NCI-H1436 (cell line): Measurements from ENCODE around the gene TMEM269.

ENCODE experiments used
- DNase-seq: peaks from one replicate; lab custom pipeline; 2025; lab: John Stamatoyannopoulos, UW

TMEM269 gene

GRCh38 chr1:42824481-42825035 lies 39.8 kb downstream of the TMEM269 start:
- no peak for DNase-seq

DNA sequence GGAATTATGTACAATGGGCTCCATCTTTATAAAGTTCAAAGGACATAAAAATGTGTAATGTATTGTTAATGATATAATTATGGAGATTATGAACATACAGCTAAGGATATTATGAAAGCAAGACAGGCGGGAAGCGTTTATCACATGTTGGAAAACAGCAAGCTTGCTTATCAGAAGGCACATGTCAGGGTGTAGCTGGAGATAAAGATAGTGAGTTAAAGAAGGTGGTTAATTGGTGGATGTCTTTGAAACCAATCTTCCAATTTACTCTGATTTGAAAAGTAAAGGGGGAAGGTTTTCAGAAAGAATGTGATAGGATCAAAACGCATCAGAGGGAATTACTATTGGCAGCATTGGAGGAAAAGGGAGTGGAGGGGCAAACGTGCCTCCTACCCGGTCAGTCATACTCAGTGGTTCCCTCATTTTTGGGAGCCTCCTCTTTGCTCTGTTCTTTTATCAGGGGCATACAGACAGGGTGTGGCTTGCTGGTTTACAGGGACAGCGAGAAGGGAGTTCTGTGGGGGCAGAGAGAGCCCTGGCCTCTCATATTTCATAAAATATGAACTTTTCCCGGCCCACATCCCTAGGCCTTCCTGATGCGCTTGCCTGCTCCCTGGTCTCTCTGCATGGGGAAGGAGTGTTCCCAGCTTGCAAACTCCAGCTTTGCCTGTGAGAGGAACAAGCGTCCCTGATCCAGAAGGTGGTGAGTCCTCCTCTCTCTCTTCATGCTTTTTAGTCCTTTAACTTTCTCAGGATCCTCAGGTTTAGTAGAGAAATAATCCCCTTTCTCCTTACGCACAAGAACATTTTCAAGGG lies 40.5 kb downstream of the TMEM269 start:
- DNase-seq: no peak

DNA sequence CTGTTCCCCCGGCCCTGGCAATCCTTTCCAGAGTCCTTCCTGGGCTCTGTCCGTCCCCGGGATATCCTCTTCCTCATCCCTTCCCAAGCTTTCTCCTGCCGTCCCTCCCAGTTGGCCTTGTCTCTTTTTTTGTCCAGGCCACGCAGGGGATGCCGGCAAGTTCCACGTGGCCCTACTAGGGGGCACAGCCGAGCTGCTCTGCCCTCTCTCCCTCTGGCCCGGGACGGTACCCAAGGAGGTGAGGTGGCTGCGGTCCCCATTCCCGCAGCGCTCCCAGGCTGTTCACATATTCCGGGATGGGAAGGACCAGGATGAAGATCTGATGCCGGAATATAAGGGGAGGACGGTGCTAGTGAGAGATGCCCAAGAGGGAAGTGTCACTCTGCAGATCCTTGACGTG lies 45.8 kb downstream of the TMEM269 start:
- DNase-seq: no peak

DNA sequence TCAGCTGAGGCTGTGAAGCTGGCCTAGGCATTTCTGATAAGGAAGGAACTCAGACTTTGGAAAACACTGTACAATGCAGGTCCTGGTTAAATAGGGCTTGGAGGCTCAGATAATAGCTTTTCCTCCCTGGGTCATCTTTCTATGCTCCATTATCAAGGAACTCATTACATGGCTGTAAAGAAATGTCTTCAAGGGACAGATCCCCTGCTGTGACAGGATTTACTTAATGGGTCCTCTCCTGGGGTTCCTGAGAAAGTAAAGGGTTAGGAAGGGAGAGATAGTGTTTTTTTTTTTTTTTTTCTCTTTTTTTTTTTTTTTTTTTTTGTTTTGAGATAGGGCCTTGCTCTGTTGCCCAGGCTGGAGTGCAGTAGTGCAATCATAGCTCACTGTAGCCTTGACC lies 46.5 kb downstream of the TMEM269 start:
- no peak for DNase-seq

GRCh38 chr1:42832641-42833240 lies 48.0 kb downstream of the TMEM269 start:
- no peak for DNase-seq

DNA sequence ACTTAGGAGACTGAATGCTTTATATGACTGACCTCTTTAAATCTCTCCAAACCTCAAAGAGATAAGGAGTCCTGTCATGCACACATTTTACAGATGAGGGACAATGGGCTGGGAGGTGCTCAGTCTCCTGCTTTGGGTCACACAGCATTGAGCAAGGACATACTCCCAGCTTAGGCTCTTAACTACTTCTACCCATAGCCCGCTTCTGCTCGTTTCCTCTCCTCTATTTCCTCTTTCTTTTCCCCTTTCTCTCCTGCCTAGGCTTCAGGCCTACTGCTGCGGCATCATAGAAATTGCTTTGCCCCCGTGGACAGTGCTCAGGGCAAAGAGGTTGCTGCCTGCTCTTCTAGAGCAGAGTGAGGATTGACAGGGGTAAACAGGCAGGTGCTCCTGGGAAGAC lies 49.2 kb downstream of the TMEM269 start:
- DNase-seq: no peak

DNA sequence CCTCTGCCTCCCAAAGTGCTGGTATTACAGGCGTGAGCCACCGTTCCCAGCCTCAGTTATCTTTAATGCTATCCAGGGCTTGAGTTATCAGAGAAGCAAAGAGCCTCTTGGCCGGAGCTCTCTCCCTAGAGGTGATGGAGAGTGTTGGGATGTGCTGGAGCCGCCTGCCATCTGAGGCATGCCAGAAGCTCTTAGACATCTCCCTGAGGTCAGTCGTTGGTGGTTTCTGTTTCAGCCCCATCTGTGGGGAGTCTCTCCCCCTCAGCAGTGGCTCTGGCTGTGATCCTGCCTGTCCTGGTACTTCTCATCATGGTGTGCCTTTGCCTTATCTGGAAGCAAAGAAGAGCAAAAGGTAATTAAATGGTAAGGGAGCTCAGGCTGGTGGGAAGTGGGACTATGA lies 50.0 kb downstream of the TMEM269 start:
- no peak for DNase-seq

- DNase-seq: no peak
Measured at GRCh38 chr1:42835422-42835821, 50.6 kb downstream of the TMEM269 start.

- DNase-seq: no peak
Measured at GRCh38 chr1:42837709-42838108, 52.9 kb downstream of the TMEM269 start.

DNA sequence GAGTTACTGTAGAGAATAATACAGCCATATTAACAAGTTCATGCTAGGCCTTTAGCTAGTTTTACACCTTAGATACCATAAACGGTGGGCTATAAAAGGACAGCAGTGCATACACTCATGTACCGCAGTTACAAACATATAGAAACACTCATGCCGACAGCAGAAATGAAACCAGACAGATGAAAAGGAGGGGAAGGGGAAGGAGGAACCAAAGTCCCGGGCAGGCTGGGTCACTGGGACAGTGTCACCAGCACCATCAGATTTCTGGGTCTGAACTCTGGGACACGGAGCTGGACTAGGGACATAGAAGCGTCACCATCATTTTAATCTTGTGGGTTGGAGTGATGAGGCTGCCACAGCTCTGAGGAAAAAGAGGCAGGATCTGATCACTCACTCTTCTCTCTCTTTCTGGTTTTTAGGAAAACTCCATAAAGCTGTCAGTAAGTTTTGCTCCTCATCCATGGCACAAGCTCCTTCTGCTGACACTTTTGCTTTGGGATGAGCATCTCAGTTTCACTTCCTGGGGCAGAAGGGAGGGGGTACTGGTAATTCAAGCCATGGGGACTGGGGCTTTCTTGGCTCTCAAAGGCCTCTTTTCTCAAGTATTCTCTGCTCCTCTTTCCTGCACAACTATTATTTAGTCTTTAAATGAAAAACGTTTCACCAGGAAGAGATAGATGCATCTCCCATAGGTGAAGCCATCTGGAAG lies 53.8 kb downstream of the TMEM269 start:
- no peak for DNase-seq

GRCh38 chr1:42841010-42841409 lies 56.2 kb downstream of the TMEM269 start:
- no peak for DNase-seq

GRCh38 chr1:42841440-42842147 lies 56.8 kb downstream of the TMEM269 start:
- no peak for DNase-seq

DNA sequence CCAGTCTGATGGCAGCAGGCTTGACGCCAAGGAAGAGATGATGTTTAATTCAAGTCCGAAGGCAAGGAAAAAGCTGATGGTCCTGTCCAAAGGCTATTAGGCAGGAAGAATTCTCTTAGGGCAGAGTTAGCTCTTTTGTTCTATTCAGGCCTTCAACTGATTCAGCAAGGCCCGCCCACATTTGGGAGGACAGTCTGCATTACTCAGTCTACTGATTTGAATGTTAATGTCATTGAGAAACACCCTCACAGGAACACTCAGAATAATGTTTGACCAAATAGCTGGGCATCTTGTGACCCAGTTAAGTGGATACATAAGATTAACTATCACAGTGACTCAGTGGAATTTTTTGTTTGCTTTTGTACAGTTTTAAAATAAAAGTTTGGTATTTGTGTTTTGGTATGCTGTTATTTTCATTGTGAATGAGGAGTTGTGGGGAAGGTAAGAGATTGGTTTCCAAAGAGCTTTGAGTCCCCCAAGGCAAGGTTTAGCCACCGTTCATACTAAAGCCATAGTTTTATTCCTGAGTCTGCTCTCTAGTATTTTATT lies 59.9 kb downstream of the TMEM269 start:
- no peak for DNase-seq

GRCh38 chr1:42845193-42845592 lies 60.4 kb downstream of the TMEM269 start:
- no peak for DNase-seq

- DNase-seq: no peak
Measured at GRCh38 chr1:42845866-42846256, 61.1 kb downstream of the TMEM269 start.

DNA sequence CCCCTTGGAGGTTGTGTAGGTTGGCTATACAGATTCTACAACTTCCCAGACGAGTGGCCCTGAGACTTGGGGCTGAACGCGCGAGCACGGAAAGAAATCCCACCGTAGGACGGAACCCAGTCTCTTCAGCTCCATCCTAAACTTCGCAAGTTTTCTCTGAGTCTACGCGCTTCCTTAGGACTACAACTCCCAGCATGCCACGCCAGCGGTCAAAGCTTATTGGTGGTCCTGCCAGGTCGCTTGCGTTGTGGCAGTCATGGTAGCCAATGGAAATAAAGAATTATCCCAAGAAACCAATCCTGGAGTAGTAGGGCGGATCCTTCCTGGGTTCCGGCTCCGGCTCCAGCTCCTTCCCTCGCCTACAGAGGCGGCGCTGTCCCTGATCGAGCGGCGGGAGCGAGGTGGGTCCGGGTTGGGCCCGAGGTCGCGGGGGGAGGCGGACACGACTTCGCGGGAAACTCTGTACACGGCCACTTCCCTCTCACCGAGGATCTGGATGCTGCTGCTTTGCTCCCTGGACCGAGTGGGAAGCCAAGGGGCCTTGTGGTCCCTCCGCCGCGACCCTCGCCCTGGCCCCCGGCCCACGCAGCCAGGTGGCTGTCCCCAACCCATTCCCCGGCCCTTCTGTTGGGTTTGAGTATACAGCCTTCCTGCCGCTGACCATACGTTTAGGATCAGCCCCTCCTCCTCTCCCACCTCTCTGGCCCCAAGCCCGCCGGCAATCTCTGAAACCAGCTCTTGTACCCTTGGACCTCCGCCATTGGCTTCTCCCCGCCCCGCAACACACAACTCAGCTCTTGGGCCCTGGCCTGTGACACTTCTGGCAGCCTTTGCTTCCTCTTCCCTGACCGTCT lies 61.7 kb downstream of the TMEM269 start, which contains the start of gene ZNF691:
ZNF691 (plus strand) TSS at position 357 of the 854 bp plus-strand sequence. CDS start 3,046 bp downstream, outside the sequence.
- DNase-seq: peak; percentile 92

DNA sequence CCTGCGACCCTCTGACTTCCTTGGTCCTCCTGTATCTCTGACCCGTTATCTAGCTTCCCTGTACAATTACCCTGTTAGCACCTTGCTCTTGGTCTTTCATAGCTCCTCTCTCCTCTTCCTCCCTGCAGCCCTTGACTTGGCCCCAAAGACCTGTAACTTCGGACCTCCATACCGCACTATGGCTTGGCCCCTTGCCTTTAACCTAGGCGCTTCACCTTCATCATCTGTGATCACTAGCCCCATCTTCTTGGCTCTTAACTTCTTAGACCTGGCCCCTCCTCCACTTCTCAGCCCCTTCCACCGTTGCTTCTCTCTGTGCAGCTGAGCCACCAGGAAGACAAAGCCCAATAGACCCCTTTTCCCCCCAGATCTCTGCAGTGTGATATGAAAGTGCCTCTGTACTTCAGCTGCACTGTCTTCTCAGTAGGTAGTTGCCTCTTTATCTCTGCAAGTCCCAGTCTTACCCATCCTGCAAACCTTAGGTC lies 62.4 kb downstream of the TMEM269 start:
- no peak for DNase-seq

DNA sequence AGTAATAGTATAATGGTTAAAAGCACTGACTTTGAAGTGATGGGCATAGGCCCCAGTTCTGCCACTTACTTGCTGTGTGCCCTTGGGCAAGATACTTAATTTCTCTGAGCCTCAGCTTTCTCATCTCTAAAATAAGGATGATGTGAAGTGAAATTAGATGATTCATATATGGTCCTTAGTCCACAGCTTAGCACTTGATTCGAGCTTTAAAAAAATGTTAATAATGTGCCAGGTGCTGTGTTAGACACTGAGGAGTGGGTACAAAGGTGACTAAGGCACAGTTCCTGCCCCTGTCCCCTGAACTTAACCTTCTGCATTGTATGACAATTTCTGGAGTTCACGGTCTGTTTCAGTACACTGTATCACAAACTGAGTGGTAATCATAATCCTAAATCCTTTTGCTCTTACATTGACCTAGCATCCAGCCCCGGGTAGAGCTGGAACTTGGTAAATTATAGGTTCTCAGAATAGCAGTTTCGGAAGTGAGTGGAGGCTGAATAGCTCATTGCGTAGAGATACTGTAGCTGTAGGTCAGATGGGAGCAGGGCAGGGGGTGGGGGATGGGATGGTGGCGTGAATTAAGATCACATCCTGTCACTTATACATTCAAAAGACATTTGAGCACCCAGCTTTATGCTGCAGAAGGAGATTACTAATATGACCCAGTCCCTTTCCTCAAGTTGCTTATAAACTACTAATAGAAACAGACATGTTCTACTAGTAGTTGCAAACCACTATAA lies 63.1 kb downstream of the TMEM269 start:
- no peak for DNase-seq

GRCh38 chr1:42848823-42849537 lies 64.2 kb downstream of the TMEM269 start:
- no peak for DNase-seq
